ENCODE data around the gene POLG. TPM values are rescaled to one million over a fixed set of nuclear protein-coding genes. Genes with fewer than 3 reads are reported as not detected.
A peak's percentile ranks its signal among the peaks of the same experiment; 100 is the strongest.

Gene POLG
- total RNA-seq, 2 experiments from 2014 or later: 139 to 140 TPM

DNA sequence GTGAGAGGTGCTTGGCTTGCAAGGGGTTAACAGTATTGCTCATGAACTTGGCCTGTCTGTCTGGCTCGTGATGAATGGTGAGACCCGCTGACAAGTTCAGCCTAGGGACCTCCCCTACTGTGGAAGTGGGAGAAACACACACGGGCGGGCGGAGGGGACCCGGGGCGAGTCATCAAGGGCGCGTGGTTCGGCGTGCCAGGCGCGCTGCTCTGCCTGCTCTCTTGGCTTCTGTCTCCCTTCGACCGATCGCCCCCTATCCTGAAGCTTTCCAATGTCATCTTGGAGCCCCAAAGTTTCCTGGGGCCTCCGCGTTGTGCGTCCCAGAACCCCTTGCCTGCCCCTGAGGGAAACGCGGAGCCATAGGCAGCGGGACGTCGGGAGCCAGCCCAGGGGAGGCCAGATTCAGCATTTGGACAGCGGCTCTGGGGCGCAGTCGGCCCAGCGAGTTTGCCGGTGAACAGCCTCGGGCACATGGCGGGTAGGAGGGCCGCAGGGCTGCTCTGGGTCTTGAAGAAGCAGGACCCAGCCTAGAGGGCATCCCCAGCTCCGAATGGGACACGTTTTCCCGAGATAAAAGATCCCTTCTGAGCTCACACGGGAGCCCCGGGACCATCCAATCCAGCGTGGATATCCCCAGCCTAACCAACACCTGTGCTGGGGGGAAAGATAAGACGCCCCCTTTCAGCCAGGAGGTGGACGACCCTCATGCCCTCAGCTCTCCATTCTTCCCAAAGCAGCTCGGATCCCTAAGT is 27.0 kb upstream of the POLG start:
- peak; percentile 41 for ATAC-seq (ENCODE audit: poor library complexity)

DNA sequence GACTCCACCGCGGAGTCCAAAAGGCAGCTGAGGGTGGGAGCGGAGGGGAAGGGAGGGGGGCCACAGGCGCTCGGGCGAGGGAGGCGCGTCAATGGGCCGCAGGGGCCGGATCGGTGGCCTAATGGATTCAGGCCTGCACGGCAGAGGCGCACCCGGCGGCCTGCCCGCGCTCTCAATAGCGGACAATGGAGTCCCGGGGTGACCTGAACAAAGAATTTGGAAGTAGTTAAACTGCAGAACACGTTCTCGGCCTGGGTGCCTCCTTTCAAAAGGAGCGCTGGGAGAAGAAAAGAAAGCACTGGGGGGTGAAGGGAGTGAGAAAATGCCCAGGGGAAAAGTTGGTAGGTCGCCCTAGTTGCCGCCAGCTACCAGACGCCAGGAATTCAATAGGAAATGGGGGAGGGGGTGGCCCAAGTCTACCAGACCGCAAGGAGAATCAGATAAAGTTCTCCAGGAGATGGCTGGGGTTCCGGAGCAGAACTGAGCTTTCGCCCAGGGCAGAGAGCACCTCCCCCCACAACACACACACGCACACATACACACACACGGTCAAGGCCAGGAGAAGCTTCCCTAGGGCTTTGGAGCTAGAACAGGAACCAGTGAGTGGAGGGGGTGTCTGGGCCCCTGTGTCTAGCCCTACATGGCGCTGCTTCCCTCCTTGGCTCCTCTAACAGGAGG is 25.8 kb upstream of the POLG start:
- TF ChIP-seq CTCF (IDR thresholded peaks at IDR 0.05): no peak
- Mint-ChIP-seq H3K9me3 (no peaks in the 10 kb centered on the region), H3K27ac (no peak overlapping the region), H3K36me3 (ENCODE audit: low read depth) (no peaks in the 10 kb centered on the region), H3K4me1 (ENCODE audit: low read depth) (peaks cover 8% of the 10 kb centered on the region), H3K27me3 (peaks cover 87% of the 10 kb centered on the region), H3K4me3 (no peak overlapping the region)
- peaks cover 37% of the 10 kb centered on the region for H3K4me1 ChIP-seq (ENCODE audit: insufficient read depth, low read length)
- H3K4me3 ChIP-seq (ENCODE audit: low read length): no peak overlapping the region
- intact Hi-C loops (cut with DNase I, micrococcal nuclease): no loop called here
- DNase-seq: no peak
- CTCF ChIA-PET: interaction anchor here (4.6 kb wide), 1 partner anchor 70 kb away, joined by 35 read pairs; no protein-coding TSS in a partner anchor
- H3K9me3 ChIP-seq (ENCODE audit: control insufficient read depth in 1 of 2, insufficient read depth in 1 of 2, low read length in 2 of 2): peaks cover 0 to 53% of the 10 kb centered on the region in 2 experiments
- no peaks in the 10 kb centered on the region for H3K36me3 ChIP-seq (ENCODE audit: insufficient read depth, low read length)
- H3K27me3 ChIP-seq (ENCODE audit: control insufficient read depth in 1 of 2, insufficient read depth in 2 of 2, low read length in 2 of 2): peaks cover 89 to 93% of the 10 kb centered on the region in 2 experiments
- H3K27ac ChIP-seq (ENCODE audit: low read depth in 1 of 2, low read length in 2 of 2): no peak overlapping the region
- POLR2A ChIA-PET: interaction anchor here (1.5 kb wide), 1 partner anchor 26 kb away, joined by 3 read pairs; the partner anchor contains the start of gene POLG
- ATAC-seq (ENCODE audit: poor library complexity): no peak

More for the DNA sequence above, 27.0 kb upstream of the POLG start:
- peak; percentile 23 to 81 (median 53) for DNase-seq
- Histone ChIP-seq H3K4me1 (ENCODE audit: insufficient read depth, low read length) (peaks cover 39% of the 10 kb centered on the region), H3K27ac (ENCODE audit: low read depth in 1 of 2, low read length in 2 of 2) (no peak overlapping the region), H3K4me3 (ENCODE audit: low read length) (no peak overlapping the region), H3K9me3 (ENCODE audit: control insufficient read depth in 1 of 2, insufficient read depth in 1 of 2, low read length in 2 of 2) (peaks cover 0 to 56% of the 10 kb centered on the region in 2 experiments), H3K27me3 (ENCODE audit: control insufficient read depth in 1 of 2, insufficient read depth in 2 of 2, low read length in 2 of 2) (peaks cover 90 to 92% of the 10 kb centered on the region in 2 experiments), H3K36me3 (ENCODE audit: insufficient read depth, low read length) (no peaks in the 10 kb centered on the region)
- H3K9me3 Mint-ChIP-seq: no peaks in the 10 kb centered on the region
- peaks cover 89% of the 10 kb centered on the region for H3K27me3 Mint-ChIP-seq
- intact Hi-C loops (cut with DNase I, micrococcal nuclease): no loop called here
- H3K36me3 Mint-ChIP-seq (ENCODE audit: low read depth): no peaks in the 10 kb centered on the region
- H3K27ac Mint-ChIP-seq: no peak overlapping the region
- H3K4me3 Mint-ChIP-seq: peak overlapping the region; percentile 54
- ChIA-PET POLR2A (interaction anchor here (1.5 kb wide), 1 partner anchor 27 kb away, joined by 3 read pairs; the partner anchor contains the start of gene POLG), CTCF (no interaction called here)
- TF ChIP-seq CTCF (IDR thresholded peaks at IDR 0.05): no peak
- peaks cover 11% of the 10 kb centered on the region for H3K4me1 Mint-ChIP-seq (ENCODE audit: low read depth)

DNA sequence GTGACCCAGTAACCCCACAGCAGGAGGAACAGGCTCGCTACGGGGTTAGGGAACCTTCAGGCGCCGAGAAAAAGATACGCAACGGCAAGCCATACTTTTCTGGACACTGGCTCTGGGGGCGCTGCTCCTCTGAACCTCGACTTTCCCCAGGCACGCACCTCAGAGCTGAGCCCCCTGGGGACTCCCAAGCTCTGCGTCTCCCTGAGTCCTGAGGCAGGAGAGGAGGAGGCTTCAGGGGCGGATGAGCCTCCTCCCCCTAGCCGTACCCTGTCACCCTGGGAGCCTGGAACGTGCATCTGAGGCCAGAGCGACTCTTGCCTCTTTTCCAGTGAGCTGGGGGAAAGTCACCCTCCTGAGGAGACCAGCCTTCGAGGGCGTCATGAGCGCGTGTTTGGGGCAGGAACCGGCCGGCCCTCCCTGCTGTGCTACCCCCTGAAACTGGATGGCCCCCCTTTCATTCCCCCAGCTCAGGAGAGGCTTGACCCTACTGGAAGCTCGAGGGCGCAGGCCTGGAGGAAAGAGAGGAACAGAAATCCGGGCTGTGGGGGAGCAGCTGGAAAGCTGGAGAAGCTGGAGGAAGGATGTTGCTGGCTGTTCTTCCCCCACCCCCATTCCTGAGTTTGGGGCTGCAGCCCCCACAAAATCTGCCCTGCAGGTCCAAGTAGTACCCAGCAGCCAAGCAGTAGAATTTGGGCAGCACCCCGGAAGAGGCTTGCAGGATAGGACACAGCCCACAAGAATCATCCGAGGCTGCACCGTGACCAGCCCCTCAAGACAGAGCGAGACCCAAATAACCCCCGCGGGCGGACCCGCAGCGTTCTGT is 25.1 kb upstream of the POLG start:
- Mint-ChIP-seq H3K4me1 (ENCODE audit: low read depth) (peaks cover 8% of the 10 kb centered on the region), H3K4me3 (peak overlapping the region; percentile 34), H3K27me3 (peaks cover 85% of the 10 kb centered on the region), H3K9me3 (no peaks in the 10 kb centered on the region), H3K36me3 (ENCODE audit: low read depth) (no peaks in the 10 kb centered on the region), H3K27ac (no peak overlapping the region)
- intact Hi-C loops (cut with DNase I, micrococcal nuclease): loop anchor here in 1 of 2 experiments (2.0 to 5.0 kb wide), 2 partner anchors 43 to 197 kb away; no protein-coding TSS in a partner anchor
- Histone ChIP-seq H3K9me3 (ENCODE audit: control insufficient read depth in 1 of 2, insufficient read depth in 1 of 2, low read length in 2 of 2) (peaks cover 0 to 45% of the 10 kb centered on the region in 2 experiments), H3K4me1 (ENCODE audit: insufficient read depth, low read length) (peaks cover 37% of the 10 kb centered on the region), H3K27me3 (ENCODE audit: control insufficient read depth in 1 of 2, insufficient read depth in 2 of 2, low read length in 2 of 2) (peaks cover 87 to 92% of the 10 kb centered on the region in 2 experiments), H3K4me3 (ENCODE audit: low read length) (peak overlapping the region; percentile 16), H3K27ac (ENCODE audit: low read depth in 1 of 2, low read length in 2 of 2) (no peak overlapping the region), H3K36me3 (ENCODE audit: insufficient read depth, low read length) (no peaks in the 10 kb centered on the region)
- ChIA-PET CTCF (interaction anchor here (0.8 to 4.6 kb wide), 28 partner anchors 9 to 263 kb away, joined by 3 to 35 read pairs (median 6); partner anchors contain the start of genes FANCI and POLG), POLR2A (interaction anchor here (1.0 to 1.5 kb wide), 2 partner anchors 10 to 69 kb away, joined by 3 to 6 read pairs; no protein-coding TSS in a partner anchor)
- no peak for TF ChIP-seq CTCF (IDR thresholded peaks at IDR 0.05)
- no peak for DNase-seq
- no peak for ATAC-seq (ENCODE audit: poor library complexity)

Measured in CD4-positive, alpha-beta T cell (primary cell).